8988T (cell line): ENCODE measurements around the gene UNC5A.
A peak's percentile ranks its signal among the peaks of the same experiment; 100 is the strongest.

Experiments
- DNase-seq: peaks from one replicate; pipeline ENCODE4 v3.0.0; 2011

Gene UNC5A

DNA sequence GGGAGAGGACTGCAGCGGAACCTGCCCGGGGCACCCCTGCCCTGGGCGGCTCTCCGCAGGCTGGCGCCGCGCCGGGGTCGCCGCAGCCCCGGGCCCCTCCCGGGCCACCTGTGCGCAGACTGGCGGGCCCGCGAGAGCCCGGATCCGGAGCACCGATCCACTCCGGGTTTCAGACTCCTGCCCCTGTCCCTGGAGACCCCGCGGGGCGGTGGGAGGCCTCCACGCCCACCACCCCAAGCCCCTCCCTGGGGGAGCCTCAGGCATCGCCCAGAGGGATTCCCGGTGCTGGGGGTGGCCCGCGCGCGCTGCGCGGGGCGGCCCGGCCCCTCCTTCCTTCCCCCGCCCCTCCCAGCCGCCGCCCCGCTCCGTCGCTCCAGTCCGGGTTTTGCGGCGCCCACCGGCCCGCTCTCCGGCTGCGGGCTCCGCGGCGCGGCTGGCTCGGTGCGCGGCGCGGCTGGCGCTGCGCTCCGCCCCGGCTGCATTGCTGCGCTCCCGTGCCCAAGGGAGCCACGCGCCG is at the start of gene UNC5A:
TSS of gene UNC5A (plus strand) at position 479 of the 517 bp plus-strand sequence. CDS start 192 bp downstream, outside the sequence.
- peak; percentile 94 for DNase-seq

- no peak for DNase-seq
These were observed 48.6 kb upstream of the UNC5A start for GRCh38 chr5:176761755-176762154.

DNA sequence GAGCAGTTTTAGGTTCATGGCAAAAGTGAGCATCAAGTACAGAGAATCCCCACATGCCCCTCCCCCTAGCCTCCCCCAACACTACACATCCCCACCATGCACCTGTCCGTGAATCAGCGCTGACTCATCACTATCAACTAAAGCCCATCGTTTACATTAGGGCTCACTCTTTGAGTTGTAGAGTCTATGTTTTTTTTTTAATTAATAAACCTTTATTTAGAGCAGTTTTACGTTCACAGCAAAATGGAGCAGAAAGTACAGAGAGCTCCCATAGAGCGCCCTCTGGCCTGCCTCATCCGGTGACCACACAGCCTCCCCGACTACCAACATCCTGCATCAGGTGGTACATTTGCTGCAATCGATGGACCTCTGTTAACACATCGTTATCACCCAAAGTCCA is 47.9 kb upstream of the UNC5A start:
- DNase-seq, result no peak

GRCh38 chr5:176765687-176766086 is 44.7 kb upstream of the UNC5A start:
- no peak for DNase-seq

- no peak for DNase-seq
These were observed 42.0 kb upstream of the UNC5A start for GRCh38 chr5:176768174-176768970.

- DNase-seq, result no peak
These were observed 40.4 kb upstream of the UNC5A start for GRCh38 chr5:176769911-176770310.

GRCh38 chr5:176770431-176770830 is 39.9 kb upstream of the UNC5A start:
- no peak for DNase-seq

DNA sequence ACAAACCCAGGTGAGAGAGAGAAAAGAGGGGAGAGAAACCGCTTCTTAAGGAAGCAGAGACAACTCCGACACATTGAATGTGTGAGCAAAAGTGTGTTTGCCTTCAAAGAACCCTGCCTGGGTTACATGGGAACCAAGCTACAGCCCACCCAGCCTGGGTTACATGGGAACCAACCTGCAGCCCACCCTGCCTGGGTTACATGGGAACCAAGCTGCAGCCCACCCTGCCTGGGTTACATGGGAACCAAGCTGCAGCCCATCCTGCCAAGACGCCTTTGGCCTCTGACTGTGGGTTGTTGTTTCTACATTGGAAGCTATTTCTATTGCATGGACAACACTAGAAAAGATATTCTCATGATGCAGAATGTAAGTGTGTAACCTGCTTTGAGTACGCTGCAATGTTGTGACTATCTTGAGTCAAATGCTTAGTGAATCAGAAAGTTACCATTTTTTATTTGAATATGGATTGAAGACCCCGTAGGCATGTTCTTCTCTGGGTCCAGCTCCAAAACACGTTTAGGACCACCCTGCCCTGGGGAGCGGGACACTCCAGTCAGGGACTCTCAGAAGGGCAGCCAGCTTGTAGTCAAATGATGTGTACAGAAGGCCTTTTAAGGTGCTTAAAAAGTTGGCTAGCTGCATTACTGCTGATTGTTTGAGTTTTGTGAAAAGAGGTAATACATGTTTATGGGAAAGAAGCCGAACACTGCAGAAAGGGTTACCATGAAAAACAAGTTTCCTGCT is 39.1 kb upstream of the UNC5A start:
- DNase-seq, result no peak

DNA sequence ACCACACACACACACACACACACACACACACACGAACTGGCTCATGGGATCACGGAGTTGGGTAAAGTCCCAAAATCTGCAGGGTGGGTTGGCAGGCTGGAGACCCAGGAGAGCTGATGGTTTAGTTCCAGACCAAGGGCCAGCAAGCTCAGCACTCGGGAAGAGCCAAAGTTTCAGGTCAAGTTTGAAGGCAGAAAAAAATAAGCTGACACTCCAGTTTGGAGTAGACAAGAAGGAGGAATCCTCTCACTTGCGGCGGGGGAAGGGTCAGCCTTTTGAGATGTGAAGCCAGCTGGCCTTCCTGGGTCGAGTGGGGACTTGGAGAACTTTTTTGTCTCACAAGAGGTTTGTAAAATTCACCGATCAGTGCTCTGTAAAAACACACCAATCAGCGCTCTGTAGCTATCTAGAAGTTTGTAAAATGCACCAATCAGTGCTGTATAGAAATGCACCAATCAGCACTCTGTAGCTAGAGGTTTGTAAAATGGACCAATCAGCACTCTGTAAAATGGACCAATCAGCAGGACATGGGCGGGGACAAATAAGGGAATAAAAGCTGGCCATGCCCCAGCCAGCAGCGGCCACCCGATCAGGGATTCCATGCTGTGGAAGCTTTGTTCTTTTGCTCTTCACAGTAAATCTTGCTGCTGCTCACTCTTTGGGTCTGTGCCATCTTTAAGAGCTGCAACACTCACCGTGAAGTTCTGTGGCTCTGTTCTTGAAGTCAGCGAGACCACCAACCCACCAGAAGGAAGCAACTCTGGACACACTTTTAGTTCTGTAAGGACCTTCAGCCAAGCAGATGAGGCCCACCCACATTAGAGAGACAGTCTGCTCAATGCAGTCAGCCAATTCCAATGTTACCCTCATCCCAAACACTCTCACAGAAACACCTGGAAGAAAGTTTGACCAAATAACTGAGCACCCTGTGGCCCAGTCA is 37.8 kb upstream of the UNC5A start:
- no peak for DNase-seq

GRCh38 chr5:176773408-176774035 is 36.8 kb upstream of the UNC5A start:
- no peak for DNase-seq

DNA sequence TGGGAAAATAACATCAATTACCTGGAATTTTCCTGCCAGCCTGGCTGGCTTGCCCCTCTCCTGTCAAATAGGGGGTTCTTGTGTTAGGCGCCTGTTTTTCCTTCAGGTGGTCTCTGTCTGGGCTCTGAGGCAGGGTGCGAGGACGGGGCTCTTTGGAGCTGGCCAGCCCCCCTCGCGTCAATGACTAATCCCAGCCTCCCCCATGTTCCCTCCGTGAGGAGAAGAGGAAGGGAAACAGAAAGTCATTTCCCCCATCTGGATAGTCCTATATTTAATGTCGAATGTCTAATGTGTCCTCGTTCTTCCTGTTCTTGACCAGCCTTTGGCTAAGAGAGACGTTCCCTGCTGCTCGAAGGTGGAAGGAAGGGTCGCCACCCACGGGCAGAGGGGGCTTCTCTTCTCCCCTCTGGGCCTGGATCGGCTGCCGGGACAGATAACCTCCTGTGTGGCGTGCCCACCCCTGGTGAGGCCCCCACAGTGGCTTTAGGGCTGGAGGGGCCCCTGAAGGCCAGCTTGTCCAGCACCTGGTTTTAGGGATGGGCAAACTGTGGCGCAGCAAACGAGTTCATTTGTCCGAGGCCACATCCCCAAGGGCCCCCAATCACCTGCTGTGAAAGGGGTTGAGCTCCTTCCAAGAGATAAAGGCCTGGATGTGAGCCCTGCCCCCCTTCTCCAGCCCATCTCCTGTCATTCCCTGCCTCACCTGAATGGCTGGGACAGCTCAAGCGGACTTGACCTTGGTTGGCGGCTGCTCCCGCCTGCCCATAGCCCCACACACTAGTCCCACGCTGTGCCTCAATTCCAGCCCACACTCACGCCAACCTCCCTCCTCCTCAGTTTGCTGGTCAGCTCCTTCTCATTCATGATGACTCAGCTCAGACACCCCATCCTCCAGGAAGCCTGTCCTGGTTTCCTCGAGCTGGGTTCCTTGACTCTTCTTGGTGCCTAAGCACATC is 35.9 kb upstream of the UNC5A start:
- DNase-seq, result no peak

DNA sequence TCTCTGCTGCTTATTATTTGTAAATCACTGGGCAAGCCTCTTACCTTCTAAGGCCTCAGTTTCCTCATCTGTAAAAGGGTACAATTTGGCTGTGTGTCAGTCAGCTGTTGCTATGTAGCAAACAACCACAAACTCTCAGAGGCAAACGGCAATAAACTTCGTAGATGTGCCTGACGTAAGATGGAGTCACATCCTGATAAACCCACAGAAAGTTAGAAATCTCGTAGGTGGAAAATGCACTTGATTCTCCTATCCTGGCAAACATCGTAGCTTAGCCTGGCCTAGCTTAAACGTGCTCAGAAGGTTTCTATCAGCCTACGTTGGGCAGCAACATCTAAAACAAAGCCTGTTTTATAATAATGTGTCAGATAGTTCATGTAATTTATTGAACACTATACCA is 35.0 kb upstream of the UNC5A start:
- DNase-seq, result no peak

- DNase-seq, result no peak
These were observed 34.1 kb upstream of the UNC5A start for GRCh38 chr5:176776141-176776865.

DNA sequence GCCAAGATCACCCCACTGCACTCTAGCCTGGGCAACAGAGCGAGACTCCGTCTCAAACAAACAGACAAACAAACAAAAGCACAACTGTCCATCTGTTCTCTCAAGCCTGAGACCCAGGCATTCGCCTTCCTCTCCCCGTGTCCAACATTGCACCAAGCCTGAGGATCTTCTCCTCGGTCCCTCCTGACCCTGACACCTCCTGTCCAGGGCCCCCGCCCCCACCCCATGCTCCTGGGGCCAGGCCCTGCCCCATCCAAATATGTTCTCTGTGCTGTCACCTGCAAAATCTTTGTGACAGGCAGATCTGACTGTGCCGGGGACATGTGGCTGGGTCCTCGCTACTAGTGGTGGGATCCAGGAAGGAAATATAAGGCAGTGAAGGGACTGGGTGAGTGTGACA is 33.4 kb upstream of the UNC5A start:
- no peak for DNase-seq

DNA sequence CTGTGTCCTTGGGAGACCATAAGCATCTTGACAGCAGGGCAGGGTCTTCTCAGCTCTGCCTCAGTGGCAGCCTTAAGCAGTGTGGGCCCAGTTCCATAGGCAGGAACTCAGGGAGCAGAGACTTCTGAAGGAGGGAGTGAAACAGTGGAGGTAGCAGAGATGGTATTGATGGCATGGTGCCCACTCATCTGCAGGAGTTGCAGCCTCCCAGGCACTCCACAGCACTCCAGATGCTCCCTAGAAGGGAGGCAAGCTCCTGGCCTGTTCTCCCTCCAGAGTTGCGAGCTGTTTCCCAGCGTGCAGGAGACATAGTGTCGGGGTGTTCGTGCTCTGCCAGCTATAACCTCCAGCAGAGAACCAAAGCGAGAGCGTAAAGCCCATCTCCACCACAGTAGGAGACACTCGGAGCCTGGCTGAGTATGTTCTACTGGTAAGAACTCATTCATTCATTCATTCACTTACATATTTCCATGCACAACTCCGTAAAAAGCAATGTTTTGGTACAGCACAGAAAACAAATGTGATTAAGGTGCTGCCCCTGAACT is 31.4 kb upstream of the UNC5A start:
- DNase-seq, result no peak

DNA sequence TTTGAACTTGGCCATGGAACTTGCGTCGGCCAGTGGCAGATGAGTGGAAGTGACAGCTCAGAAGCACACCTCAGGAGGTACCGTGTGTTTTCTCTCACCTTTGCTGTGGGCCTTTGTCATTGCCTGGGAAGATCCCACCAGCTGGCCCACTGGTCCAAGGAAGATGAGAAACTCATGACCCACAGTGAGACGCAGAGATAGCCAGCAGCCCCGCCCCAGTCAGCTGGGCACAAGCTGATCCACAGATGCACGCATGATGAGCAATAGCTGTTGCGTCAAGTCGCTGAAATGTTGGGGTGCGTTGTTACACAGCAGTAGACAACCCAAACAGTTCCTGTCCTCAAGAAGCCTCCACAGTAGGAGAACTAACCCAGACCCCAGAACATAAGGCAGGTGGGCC is 30.8 kb upstream of the UNC5A start:
- no peak for DNase-seq

GRCh38 chr5:176780176-176781053 is 29.9 kb upstream of the UNC5A start:
- DNase-seq, result no peak

DNA sequence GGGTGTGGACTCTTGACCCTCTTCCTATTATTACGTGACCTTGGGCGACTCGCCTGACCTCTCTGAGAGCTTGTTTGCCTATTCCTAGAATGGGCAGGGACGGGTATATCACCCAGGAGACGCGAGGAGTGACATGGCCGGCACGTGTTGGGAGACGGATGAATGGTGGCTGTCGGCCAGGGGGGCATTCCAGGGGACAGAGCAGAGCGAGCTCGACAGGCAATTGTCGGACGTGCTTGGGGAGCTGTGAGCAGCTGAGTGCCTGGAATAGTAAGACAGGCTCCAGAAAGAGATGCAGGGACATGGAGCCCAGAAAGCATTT is 29.3 kb upstream of the UNC5A start:
- no peak for DNase-seq
